ENCODE results near the gene CASQ2.
A peak's percentile ranks its signal among the peaks of the same experiment; 100 is the strongest.

Gene CASQ2

DNA sequence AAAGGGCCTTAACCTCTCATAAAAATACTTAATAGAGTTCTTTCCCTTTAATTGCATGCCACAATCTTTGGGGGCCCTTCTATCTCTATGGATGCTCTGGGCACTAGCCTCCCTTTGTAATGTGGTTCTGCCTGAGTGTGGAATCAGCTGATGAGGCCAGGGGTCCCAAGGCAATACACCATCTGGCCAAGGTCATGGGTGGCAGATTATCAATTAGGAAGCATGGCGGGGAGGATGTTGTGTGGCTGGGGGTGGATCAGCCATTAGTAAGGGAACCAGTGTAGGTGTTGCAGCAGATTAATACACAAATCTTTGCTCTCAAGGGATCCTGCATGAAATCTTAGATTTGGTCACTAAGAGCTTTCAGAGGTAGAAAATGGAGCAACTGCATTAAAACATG is 37.1 kb upstream of the CASQ2 start:
- Histone ChIP-seq H3K4me2 (no peak overlapping the region), H3K36me3 (no peaks in the 10 kb centered on the region), H3K4me1 (peaks cover 0 to 29% (median 6%) of the 10 kb centered on the region in 10 experiments; a peak in 10 of 20 replicates), H3K9me3 (replicated peaks in 1 of 11) (no peaks in the 10 kb centered on the region), H3K4me3 (no peak overlapping the region), H4K20me1 (no peaks in the 10 kb centered on the region), H3K27me3 (no peaks in the 10 kb centered on the region), H3K9ac (no peak overlapping the region), H3K27ac (no peak overlapping the region)
- TF ChIP-seq Cebpa-rat (IDR thresholded peaks at IDR 0.05) = no peak

DNA sequence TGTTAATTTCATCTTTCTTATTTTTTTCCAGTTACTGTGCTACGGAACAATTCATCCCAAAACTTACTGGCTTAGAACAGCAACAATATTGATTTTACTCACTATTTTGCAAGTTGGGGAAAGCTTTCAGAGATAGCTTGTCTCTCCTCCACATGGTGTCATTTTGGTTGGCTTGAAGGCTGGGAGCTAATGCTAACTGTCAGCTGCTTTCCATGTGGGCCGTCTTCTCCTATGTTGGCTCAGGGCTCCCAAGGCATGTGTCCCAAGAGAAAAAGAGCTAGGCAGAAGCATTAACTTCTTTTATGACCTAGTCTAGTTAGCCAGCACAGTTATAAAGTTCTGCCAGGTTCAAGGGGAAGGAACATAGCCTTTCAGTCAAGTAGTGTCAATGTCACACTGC is 33.9 kb upstream of the CASQ2 start:
- Histone ChIP-seq H4K20me1 (no peaks in the 10 kb centered on the region), H3K9me3 (replicated peaks in 1 of 11) (no peaks in the 10 kb centered on the region), H3K27ac (no peak overlapping the region), H3K4me1 (no peaks in the 10 kb centered on the region), H3K27me3 (no peaks in the 10 kb centered on the region), H3K9ac (no peak overlapping the region), H3K4me3 (no peak overlapping the region), H3K36me3 (no peaks in the 10 kb centered on the region), H3K4me2 (no peak overlapping the region)
- no peak for TF ChIP-seq Cebpa-rat (IDR thresholded peaks at IDR 0.05)

DNA sequence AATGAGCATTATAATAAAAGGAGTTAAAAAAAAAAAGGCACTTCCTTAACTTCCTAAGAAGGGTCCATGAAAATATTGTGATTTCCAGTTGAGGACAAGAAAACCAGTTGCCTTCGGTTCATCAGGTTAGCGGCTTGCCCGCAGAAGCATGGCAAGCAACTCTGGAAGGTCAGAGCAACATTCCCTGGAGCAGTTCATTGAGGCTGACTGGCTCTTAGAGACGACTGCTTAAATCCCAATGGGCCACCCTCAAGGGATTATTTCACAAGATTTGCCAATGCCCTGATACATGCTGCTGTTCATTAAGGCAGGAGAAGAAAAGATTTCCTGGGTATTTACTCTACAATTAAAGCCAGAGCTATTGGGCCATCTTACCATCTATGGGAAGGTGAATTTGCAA is 29.0 kb upstream of the CASQ2 start:
- no peaks in the 10 kb centered on the region for H3K36me3 ChIP-seq
- H3K9me3 ChIP-seq (replicated peaks in 1 of 11) = no peaks in the 10 kb centered on the region
- no peaks in the 10 kb centered on the region for H4K20me1 ChIP-seq
- no peaks in the 10 kb centered on the region for H3K4me1 ChIP-seq
- H3K9ac ChIP-seq = no peak overlapping the region
- no peak overlapping the region for H3K27ac ChIP-seq
- H3K27me3 ChIP-seq = no peaks in the 10 kb centered on the region
- TF ChIP-seq Cebpa-rat (IDR thresholded peaks at IDR 0.05) = no peak
- H3K4me3 ChIP-seq = no peak overlapping the region
- H3K4me2 ChIP-seq = no peak overlapping the region

DNA sequence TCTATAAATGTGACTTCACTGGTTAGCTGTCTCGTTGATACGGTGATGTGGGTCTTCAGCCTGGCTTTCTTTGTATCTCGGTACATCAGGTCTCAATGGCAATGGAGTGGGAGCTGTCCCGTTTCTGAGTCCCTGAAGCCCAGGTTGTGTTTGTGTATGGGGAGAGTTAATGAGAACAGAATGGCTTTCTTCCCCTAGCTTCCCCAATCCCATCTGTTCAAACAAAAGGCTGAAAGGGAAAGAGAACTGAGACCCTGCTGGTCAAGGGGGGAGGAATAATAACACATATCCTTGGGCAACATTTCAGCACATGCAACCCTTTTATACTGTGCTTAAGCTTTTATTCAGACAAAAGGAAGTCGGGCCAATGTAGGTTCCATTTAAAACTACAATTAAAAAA is 28.4 kb upstream of the CASQ2 start:
- no peak overlapping the region for H3K9ac ChIP-seq
- H3K4me1 ChIP-seq = no peaks in the 10 kb centered on the region
- no peak overlapping the region for H3K4me3 ChIP-seq
- H3K27me3 ChIP-seq = no peaks in the 10 kb centered on the region
- no peaks in the 10 kb centered on the region for H3K9me3 ChIP-seq (replicated peaks in 1 of 11)
- no peak overlapping the region for H3K27ac ChIP-seq
- no peaks in the 10 kb centered on the region for H3K36me3 ChIP-seq
- no peaks in the 10 kb centered on the region for H4K20me1 ChIP-seq
- no peak for TF ChIP-seq Cebpa-rat (IDR thresholded peaks at IDR 0.05)
- no peak overlapping the region for H3K4me2 ChIP-seq

DNA sequence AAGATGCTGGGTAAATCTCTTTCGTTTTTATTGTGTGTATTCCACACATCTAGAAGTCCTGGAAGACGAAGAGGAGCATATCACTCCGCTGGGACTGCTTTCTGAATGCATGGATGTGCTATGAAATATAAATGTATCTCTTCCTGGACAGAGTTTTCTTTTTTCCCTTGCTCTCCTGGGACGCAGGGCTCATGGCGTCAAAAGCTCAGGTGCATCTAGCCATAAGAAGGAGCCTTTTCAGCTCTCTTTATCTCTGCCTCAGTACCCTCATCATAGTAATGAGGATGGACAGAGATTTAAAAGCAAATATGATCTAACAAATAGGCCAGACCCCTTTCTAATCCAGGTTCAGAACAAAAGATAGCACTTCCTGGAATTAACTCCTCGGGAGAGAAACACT is 27.5 kb upstream of the CASQ2 start:
- Histone ChIP-seq H4K20me1 (no peaks in the 10 kb centered on the region), H3K9me3 (replicated peaks in 1 of 11) (no peaks in the 10 kb centered on the region), H3K4me3 (no peak overlapping the region), H3K27me3 (no peaks in the 10 kb centered on the region), H3K9ac (no peak overlapping the region), H3K36me3 (no peaks in the 10 kb centered on the region), H3K27ac (no peak overlapping the region), H3K4me2 (no peak overlapping the region), H3K4me1 (peaks cover 0 to 2% (median 0%) of the 10 kb centered on the region in 10 experiments; a peak in 1 of 20 replicates)
- TF ChIP-seq Cebpa-rat (IDR thresholded peaks at IDR 0.05) = no peak

DNA sequence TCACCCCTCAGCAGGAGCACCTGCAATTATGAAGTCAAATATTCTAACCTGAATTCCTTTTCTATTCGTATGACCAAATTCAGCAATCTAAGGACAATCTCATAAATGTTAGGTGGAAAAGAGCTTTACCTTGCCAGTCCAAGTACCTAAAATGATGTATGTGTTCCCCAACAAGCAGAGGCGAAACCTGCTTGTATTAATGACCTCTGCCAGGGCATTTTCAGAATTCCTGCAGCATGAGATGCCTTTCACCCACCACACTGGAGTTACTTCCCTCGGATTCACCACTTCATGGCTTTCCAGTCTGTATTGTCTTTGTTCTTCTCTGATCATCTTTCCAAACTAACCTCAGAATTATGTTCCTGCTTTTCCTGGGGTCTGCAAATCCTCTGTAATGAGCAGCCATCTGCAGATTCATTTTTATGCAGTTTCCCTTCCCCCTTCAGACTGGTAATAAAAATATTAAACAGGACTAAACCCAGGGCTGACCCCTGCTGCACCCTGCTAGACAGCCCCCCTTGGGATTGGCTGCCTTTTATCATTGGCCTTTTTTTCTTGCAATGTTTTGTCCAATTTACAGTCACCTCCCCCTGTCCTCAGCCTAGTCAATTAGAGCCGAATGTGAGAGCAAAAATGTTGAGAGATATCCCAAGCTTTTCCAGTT is 26.6 kb upstream of the CASQ2 start:
- no peak for TF ChIP-seq Cebpa-rat (IDR thresholded peaks at IDR 0.05)
- H3K4me3 ChIP-seq = no peak overlapping the region
- no peaks in the 10 kb centered on the region for H3K27me3 ChIP-seq
- H3K4me2 ChIP-seq = no peak overlapping the region
- H3K9ac ChIP-seq = no peak overlapping the region
- no peaks in the 10 kb centered on the region for H4K20me1 ChIP-seq
- no peaks in the 10 kb centered on the region for H3K9me3 ChIP-seq (replicated peaks in 1 of 11)
- H3K27ac ChIP-seq = no peak overlapping the region
- H3K36me3 ChIP-seq = no peaks in the 10 kb centered on the region
- H3K4me1 ChIP-seq = peaks cover 0 to 4% (median 0%) of the 10 kb centered on the region in 10 experiments; a peak in 1 of 20 replicates

DNA sequence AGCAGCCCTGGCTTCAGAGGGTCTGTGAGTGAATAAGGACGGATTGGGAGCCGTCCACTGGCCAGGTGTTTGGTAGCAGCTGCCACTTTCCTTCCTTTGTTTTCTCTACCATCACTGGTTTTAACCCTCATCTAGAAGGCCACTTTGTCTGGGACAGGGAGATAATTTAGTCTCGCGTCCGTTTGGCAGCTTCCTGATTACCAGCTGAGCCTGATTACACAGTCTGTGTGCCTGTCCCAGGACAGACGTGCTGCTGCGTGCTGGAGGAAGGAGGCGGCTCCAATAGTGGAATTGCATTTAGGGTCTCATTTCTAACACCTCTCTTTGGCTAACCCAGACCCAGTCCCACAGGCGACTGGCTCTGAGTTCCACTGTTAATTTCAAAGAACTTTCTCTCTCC is 24.6 kb upstream of the CASQ2 start:
- Histone ChIP-seq H3K4me3 (no peak overlapping the region), H3K27ac (no peak overlapping the region), H3K9me3 (replicated peaks in 1 of 11) (no peaks in the 10 kb centered on the region), H3K27me3 (no peaks in the 10 kb centered on the region), H3K36me3 (no peaks in the 10 kb centered on the region), H4K20me1 (no peaks in the 10 kb centered on the region), H3K4me2 (no peak overlapping the region), H3K4me1 (peaks cover 0 to 4% (median 0%) of the 10 kb centered on the region in 10 experiments; a peak in 1 of 20 replicates), H3K9ac (no peak overlapping the region)
- TF ChIP-seq Cebpa-rat (IDR thresholded peaks at IDR 0.05) = no peak

DNA sequence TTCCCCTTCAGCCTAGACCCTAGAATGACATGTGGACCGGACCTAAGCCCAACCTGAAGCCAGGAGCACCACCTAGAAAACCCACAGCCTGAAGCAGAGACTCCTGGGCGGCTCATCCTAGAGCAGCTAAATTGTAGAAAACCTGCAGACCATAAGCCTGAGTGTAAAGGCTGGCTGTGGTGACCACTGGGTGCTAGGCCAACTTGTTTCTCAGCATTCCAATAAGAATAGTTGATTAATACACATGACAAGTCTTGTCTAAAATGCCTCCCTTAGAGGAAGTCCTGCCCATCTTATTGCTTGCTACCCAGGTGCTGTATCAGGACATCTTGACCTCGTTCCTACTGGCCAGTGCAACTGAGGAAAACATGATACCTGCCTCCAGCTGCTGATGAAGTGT is 23.3 kb upstream of the CASQ2 start:
- TF ChIP-seq Cebpa-rat (IDR thresholded peaks at IDR 0.05) = no peak
- H3K9ac ChIP-seq = no peak overlapping the region

DNA sequence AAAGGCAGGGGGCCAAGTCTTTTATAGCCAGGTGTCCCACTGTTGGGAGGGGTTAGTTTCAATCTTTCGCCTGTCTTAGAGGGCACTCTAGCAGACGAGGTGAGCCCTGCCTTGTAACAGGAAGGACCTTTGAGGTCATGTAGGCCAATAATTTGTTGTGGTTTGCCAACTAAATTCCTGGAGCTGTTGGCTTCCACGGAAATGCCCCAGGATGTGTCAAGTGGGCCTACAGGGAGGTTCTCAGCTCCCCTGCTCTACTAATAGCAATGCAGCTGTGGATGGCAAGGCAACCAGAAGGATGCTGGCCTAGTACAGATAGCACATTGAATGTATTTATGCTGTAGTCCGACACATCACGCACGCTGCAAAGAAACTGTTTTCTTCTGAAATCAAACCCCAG is 22.3 kb upstream of the CASQ2 start:
- H3K27me3 ChIP-seq = no peaks in the 10 kb centered on the region

More for the DNA sequence above, 23.3 kb upstream of the CASQ2 start:
- no peaks in the 10 kb centered on the region for H4K20me1 ChIP-seq
- no peak overlapping the region for H3K27ac ChIP-seq
- no peak overlapping the region for H3K4me3 ChIP-seq
- H3K36me3 ChIP-seq = no peaks in the 10 kb centered on the region
- no peak overlapping the region for H3K4me2 ChIP-seq
- peaks cover 0 to 4% (median 0%) of the 10 kb centered on the region in 11 experiments; a peak in 2 of 22 replicates for H3K9me3 ChIP-seq (replicated peaks in 1 of 11)
- H3K27me3 ChIP-seq = no peaks in the 10 kb centered on the region
- H3K4me1 ChIP-seq = peaks cover 0 to 4% (median 0%) of the 10 kb centered on the region in 10 experiments; a peak in 1 of 20 replicates

DNA sequence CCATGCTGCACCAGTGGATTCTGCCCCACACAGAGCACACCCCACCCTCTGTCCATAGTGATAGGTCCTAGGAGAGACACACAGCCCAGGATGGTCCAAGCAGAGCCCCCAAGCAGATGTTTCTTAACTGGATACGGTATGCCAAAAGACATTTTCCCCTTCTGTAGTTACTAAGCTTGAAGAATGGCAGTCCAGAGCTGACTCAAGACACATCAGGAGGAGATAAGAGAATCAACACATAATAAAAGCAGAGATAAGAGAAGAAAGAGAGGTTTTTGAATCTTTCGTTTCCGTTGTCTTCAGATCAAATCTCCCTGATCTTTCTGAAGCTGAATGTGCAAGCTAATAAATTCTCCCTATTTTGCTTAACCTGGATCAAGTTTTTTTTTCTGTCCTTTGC is 21.8 kb upstream of the CASQ2 start:
- Histone ChIP-seq H3K4me3 (no peak overlapping the region), H3K27ac (no peak overlapping the region), H3K36me3 (no peaks in the 10 kb centered on the region), H3K9ac (no peak overlapping the region), H3K4me1 (peaks cover 0 to 4% (median 0%) of the 10 kb centered on the region in 10 experiments; a peak in 1 of 20 replicates), H3K4me2 (no peak overlapping the region), H3K27me3 (no peaks in the 10 kb centered on the region), H3K9me3 (replicated peaks in 1 of 11) (peaks cover 0 to 4% (median 0%) of the 10 kb centered on the region in 11 experiments; a peak in 2 of 22 replicates), H4K20me1 (no peaks in the 10 kb centered on the region)
- no peak for TF ChIP-seq Cebpa-rat (IDR thresholded peaks at IDR 0.05)

More for the DNA sequence above, 22.3 kb upstream of the CASQ2 start:
- Histone ChIP-seq H3K9me3 (replicated peaks in 1 of 11) (peaks cover 0 to 4% (median 0%) of the 10 kb centered on the region in 11 experiments; a peak in 2 of 22 replicates), H3K36me3 (no peaks in the 10 kb centered on the region), H3K9ac (no peak overlapping the region), H4K20me1 (no peaks in the 10 kb centered on the region), H3K4me1 (peaks cover 0 to 4% (median 0%) of the 10 kb centered on the region in 10 experiments; a peak in 1 of 20 replicates), H3K4me2 (peak overlapping the region in 3 of 11 experiments; percentile 14 to 29 (median 18); a peak in 4 of 22 replicates), H3K27ac (no peak overlapping the region), H3K4me3 (no peak overlapping the region)
- TF ChIP-seq Cebpa-rat (IDR thresholded peaks at IDR 0.05) = no peak
